Psoas muscle (tissue), 8 donors: ENCODE data around the gene SHOX. TPM values are rescaled to one million over a fixed set of nuclear protein-coding genes. Genes with fewer than 3 reads are reported as not detected.

Experiments used
- ATAC-seq, 4 donors: fragments of 200-7000 bp; cut with Tn5 transposase; one replicate each; pipeline ENCODE4 v1.9.1; 2020; ENCODE audit warnings: moderate library complexity in 3 of 4, mild to moderate bottlenecking in 2 of 4
- DNase-seq, 2 donors: peaks; one replicate each; pipeline ENCODE4 v3.0.0-alpha.2; 2020
- H3K27ac ChIP-seq: fragments of 200-600 bp; one replicate; pipeline ENCODE4 v1.8.0; 2022
- H3K27me3 ChIP-seq, 3 donors: fragments of 200-600 bp in 1 of 3; one replicate each; pipeline versions ENCODE4 v1.6.1 to v1.8.0; 2013 to 2022; ENCODE audit warnings: low read length in 2 of 3, mild to moderate bottlenecking in 2 of 3, moderate library complexity in 1 of 3; ENCODE audit not compliant: insufficient read depth in 3 of 3
- H3K36me3 ChIP-seq, 2 donors: fragments of 200-600 bp in 1 of 2; one replicate each; pipeline versions ENCODE4 v1.6.1 to v1.8.0; 2013 to 2022; ENCODE audit warnings: low read depth in 1 of 2, mild to moderate bottlenecking in 1 of 2, moderate library complexity in 1 of 2; ENCODE audit not compliant: insufficient read depth in 1 of 2
- H3K4me1 ChIP-seq: fragments of 200-600 bp; one replicate; pipeline ENCODE4 v1.8.0; 2022
- H3K4me3 ChIP-seq: fragments of 200-600 bp; one replicate; pipeline ENCODE4 v1.8.0; 2022; ENCODE audit warnings: mild to moderate bottlenecking
- H3K9me3 ChIP-seq: fragments of 200-600 bp; one replicate; pipeline ENCODE4 v1.8.0; 2022
- WGBS, 3 donors: extraction: QIAGEN DNeasy Blood & Tissue Kit; methylation state at CpG; one replicate each; pipeline versions ENCODE4 v1.1.6 to v1.1.7; 2013; 5-methylcytosine and 5-hydroxymethylcytosine counted together
- intact Hi-C, 2 donors: fragments of 100-400 bp; cut with DNase I; formaldehyde crosslinking; loops; one replicate each; pipeline versions ENCODE4 v1.11.0 to v1.14.2; 2022
- polyA plus RNA-seq, 3 donors: library from polyadenylated mRNA; stranded (reverse); fragments of 200-250 nt; gene quantifications; one replicate each; pipeline ENCODE4 v1.2.3, GENCODE V29; 2013
- total RNA-seq, 4 donors: library from RNA; stranded (reverse); fragmentation: NEBNext Ultra II Directional in 2 of 4; extraction: Animal tissue kit (Norgen Biotek cat#: 25700) in 2 of 4; gene quantifications; one replicate each; pipeline versions ENCODE4 v1.2.1 to v1.2.4, GENCODE V29; 2021 to 2023
- TF ChIP-seq, protein P1 (sequence below): fragments of 200-600 bp; IDR thresholded peaks from one replicate; pipeline ENCODE4 v1.8.0; 2022; ENCODE audit warnings: antibody characterized with exemption
- donor health status: healthy with polysubstance abuse.
- donor health status: DM: no; HTN: no; CAD: no; lungs with moderate emphysema.
- donor health status: Bipolar disorder and iron deficiency.
- donor health status: healthy.
- donor health status: DM: yes; HTN: yes; CAD: no.
- donor health status: DM: no; HTN: no; CAD: no.
- donor health status: DM: no; HTN: no; CAD: no.
- donor health status: DM: yes; HTN: yes; CAD: no.

The SHOX gene
- total and polyA plus RNA-seq, 7 donors: under 0.01 to 0.03 TPM; not detected in 5

DNA sequence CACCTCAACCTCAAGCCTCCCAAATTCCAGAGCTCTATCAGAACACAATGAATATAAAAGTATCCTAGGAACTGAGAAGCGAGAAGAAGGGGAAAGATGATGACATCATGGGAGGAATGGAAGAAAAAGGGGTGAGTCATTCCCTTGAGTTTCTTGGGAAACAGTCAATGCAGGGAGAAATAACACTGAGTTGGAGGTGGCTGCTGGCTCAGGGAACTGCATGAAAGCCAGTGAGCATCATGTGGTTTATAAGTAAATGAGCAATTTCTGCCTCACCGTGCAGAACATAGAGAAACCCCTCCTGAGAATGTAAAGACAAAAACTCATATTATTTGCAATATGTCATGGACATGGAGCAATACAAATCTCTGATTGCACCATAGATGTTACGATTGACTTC lies 73.3 kb downstream of the SHOX start:
- DNase-seq (no peak), ATAC-seq (no peak)
- WGBS, 3 donors: 78 to 84% (median 83%) methylated on average over 3 of the region's 3 CpGs
- Histone ChIP-seq H3K36me3 (no peaks in the 10 kb centered on the region), H3K27me3 (peaks cover 0 to 2% (median 0%) of the 10 kb centered on the region in 3 donors), H3K4me1 (no peaks in the 10 kb centered on the region), H3K9me3 (peaks cover 8% of the 10 kb centered on the region), H3K27ac (no peak overlapping the region), H3K4me3 (no peak overlapping the region)
- TF ChIP-seq, protein P1, sequence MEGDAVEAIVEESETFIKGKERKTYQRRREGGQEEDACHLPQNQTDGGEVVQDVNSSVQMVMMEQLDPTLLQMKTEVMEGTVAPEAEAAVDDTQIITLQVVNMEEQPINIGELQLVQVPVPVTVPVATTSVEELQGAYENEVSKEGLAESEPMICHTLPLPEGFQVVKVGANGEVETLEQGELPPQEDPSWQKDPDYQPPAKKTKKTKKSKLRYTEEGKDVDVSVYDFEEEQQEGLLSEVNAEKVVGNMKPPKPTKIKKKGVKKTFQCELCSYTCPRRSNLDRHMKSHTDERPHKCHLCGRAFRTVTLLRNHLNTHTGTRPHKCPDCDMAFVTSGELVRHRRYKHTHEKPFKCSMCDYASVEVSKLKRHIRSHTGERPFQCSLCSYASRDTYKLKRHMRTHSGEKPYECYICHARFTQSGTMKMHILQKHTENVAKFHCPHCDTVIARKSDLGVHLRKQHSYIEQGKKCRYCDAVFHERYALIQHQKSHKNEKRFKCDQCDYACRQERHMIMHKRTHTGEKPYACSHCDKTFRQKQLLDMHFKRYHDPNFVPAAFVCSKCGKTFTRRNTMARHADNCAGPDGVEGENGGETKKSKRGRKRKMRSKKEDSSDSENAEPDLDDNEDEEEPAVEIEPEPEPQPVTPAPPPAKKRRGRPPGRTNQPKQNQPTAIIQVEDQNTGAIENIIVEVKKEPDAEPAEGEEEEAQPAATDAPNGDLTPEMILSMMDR: no peak
- intact Hi-C loops: no loop called here

Other genes with a start within 250 kb of the SHOX start
- gene PPP2R3B, start 243.9 kb upstream of the SHOX start, total RNA-seq: 100 to 1,000 TPM in 2 of 4 donors, 10 to 100 TPM in 2; 77.2 to 156 (median 98.6) TPM
- 10 to 100 TPM; 32.3 to 71.8 (median 64.9) TPM for gene PPP2R3B, start 243.9 kb upstream of the SHOX start, polyA plus RNA-seq